Stimulated activated CD8-positive, alpha-beta memory T cell treated with anti-CD3 and anti-CD28 coated beads, Interleukin-12 subunit alpha, Interleukin-12 subunit beta, amount 100 ng/mL, for 4 hours (primary cell): ENCODE data around the gene MYOZ1.
"Not testable (repeated sequence)": the region's sequence is repeated elsewhere in the genome, so short reads cannot be mapped to it uniquely, and the experiment has no call there.

ENCODE experiments used
- DNase-seq: peaks from one replicate; pipeline ENCODE4 v3.0.0-alpha.2; 2020; ENCODE audit warnings: low read depth

The MYOZ1 gene, protein sequence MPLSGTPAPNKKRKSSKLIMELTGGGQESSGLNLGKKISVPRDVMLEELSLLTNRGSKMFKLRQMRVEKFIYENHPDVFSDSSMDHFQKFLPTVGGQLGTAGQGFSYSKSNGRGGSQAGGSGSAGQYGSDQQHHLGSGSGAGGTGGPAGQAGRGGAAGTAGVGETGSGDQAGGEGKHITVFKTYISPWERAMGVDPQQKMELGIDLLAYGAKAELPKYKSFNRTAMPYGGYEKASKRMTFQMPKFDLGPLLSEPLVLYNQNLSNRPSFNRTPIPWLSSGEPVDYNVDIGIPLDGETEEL

DNA sequence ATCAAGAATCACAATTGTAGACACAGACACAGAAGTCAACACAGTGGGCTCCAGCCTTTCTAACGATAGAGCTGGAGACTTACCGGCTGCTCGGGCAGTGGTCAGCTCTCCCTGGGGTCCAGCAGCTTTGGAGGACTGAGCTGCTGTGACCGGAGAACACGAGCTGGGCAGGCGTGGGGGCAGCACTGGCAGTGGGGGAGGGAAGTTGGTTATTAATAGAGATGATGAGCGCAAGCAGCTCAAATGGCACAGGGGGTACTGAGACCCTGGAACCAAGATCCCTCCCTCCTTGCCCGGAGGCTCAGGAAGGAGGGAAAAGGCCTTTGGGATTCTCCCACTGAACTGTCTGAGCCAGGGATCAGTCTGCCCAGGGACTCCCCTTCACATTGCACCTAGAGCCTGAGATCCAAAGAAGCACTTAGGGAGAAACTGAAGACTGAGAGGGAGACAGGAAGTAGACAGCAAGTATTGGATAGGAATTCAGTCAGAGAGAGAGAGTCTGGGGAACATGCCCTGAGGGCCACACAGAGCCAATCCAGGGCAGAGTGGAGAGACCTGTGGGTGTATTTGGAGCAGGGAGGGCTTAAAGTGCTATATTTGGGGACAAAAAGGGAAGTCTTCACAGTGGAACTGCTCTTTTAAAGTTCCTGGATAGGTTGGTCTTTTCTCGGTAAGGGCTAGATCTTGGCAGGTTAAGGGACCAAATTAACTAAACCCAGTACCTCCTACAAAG lies at the start of gene MYOZ1:
TSS of gene MYOZ1 (minus strand) at position 147 of the 733 bp plus-strand sequence. CDS start 1,457 bp downstream, outside the sequence.
- DNase-seq = no peak

DNA sequence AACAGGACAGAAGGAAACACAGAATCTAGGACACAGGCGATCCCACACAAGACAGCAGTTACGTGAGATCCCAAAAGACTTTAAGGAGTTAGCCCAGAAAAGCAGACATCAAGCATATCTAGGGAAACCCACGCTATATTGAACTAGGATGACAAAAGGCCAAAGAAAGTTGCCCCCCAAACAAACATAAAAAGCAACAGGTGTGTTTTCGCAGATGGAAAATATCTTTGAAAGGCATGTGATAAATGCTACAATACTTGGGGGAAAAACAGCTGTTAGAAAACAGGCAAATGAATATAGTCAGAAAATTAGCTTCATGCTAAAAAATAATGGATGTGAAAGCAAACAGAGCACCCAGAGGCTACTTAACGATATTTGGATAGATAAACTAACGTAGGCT lies 49.5 kb upstream of the MYOZ1 start:
- DNase-seq = not testable (repeated sequence)

DNA sequence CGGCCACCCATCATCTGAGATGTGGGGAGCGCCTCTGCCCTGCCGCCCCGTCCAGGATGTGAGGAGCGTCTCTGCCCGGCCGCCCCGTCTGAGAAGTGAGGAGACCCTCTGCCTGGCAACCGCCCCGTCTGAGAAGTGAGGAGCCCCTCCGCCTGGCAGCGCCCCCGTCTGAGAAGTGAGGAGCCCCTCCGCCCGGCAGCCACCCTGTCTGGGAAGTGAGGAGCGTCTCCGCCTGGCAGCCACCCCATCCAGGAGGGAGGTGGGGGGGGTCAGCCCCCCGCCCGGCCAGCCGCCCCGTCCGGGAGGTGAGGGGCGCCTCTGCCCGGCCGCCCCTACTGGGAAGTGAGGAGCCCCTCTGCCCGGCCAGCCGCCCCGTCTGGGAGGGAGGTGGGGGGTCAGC lies 48.3 kb upstream of the MYOZ1 start:
- not testable (repeated sequence) for DNase-seq

DNA sequence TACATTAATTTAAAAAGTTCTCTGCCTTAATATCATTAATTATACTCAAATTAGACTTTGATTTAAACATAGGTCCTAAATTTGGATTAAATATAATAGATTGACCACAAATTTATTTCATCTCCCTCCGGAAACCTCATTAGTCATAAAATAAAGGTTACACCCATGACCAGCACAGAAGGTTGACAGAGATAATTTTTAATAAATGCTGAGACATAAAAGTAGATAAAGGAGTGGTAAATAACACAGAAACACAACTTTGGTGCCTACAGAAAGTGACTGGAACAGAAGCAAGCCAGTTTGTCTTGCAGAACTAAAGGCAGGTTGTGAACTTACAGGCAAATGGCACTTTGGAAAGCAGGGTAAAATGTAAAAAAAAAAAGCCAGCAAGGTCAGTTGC lies 46.4 kb upstream of the MYOZ1 start:
- DNase-seq = not testable (repeated sequence)

DNA sequence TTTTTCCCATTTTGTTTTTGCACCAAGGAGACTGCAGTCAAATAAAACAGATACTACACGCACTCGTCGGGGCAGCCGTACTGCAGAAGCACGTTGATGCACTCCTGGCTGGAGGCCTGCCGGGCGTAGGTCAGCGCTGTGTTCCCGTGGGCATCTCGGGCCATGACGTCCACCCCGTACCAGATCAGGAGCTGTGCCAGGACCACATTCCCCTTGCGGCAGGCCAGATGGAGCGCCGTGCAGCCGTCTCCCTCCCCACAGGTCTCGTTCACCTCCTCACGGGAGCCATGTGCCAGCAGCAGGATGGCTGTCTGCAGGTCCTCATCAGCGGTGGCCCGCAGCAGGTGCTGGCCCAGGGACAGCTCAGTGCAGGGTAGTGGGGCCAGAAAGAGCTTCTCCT lies 33.3 kb upstream of the MYOZ1 start:
- DNase-seq = not testable (repeated sequence)

DNA sequence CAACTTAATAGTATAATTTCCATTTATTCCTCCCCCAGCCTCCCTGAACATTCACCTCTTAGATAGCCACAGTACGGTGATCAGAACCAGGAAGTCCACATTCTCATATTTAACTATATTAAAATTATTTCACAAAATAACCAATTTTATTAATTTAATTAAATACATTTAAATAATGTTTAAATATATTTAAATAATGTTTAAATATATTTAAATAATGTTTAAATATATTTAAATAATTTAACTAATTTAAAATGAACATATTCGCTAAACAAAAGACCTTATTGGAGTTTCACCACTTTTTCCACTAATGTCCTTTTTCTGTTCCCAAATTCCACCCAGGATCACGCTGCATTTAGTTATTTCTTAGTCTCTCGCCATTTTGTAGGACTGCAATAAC lies 27.1 kb upstream of the MYOZ1 start:
- not testable (repeated sequence) for DNase-seq

DNA sequence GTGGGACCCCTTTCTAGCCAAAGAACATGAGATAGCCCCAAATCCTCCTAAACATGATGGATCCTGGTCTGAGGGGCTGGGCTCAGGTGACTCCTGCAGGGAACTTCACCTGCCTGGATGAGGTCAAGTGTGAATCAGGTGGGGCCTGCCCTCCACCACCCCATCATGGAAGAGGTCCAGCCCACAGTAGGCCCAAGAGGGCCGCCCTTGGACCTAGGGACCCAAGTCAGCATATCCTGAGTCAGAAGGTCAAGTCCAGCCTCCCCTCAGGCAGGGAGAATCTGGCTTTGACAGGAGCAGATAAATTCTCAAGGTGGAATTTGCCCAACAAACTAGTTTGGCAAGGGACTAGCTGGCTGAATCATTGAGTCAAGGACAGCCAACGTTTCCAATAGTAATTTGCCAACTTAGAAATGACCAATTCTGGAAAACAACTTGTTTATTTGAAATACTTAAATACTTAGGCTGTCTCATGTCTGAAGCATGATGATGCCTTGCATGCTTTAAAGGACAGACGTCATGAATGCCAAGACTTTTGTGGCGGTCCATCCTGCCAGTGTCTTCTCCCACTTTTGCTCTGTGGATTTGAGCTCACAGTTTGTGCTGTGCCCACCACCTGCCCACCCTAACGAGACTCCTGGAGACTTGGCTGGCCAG lies 25.0 kb upstream of the MYOZ1 start:
- not testable (repeated sequence) for DNase-seq

DNA sequence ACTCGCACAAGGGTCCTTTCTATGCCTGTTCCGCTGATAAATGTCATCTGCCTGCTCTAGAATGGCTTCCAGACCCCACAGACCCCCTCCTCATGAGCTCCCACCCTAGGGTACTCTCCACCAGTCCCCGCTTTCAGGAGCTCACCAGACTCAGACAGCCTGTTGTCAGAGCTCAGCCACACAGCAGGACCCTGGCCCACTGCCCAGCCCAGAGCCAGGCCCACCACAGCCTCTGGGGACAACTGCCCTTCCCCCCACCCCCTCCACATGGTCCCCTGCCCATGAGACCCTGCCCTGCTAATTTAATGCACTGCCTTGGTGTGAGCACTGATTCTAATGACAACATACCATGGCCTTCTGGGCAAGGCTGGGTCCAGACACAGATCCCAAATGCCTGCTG lies 24.3 kb upstream of the MYOZ1 start:
- not testable (repeated sequence) for DNase-seq

DNA sequence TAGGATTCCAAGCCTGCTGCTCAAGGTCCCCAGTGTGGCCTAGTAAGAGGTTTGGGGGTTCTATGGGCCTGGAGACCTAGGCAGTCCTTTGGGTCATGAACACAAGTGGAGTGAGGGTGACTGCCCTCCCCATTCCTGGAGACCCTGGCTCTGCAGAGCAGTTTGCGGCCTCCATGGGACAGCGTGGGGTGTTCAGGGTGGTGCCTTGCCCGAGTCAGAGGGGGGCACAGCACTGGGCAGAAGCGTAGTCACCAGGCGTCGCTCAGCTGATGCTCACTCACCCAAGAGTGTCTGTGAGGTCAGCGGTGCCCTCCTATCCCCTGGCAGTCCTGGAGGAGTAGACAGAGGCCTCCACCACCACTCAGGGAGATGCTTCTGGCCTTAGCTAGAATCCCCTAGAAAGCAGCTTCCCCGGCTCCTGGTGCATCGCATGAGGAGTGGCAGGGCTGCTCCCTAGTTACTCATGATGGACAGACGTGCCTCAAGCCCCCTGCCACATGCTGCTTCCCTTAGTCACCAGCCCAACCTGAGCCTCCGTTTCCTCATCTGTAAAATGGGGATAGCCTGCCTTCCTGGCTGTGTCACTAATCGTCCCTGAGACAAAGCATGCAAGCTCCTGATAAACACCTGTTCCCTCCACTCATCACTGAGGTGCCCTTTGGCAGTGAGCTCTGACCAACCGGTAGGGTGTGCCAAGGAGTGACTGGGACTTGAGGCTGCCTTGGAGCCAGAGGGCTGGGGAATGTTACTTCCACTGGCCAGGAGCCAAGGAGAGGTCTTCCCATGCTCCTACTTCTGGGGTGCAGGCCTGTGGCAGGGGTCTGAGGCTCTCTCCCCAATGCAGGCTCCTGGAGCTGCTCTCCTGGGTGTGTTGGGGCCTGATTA lies 23.1 kb upstream of the MYOZ1 start:
- not testable (repeated sequence) for DNase-seq

DNA sequence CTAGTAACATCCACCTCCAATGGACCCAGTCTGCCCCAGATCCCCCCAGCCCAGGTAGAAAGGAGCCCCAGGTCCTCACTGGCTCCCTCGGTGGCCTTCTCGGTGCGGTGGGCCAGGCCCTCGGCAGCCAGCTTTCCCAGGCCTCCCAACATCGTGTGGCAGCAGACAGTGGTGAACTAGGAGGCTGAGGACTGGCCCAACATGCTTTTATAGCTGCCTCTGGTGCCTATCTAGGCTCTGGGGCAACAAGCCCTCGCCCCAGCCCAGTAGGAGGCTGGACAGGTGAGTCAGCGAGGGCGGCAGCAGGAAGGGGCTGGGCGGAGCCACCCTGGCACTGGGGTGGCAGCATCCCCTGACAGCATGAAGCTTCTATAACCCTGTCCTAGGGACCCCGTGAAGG lies 22.3 kb upstream of the MYOZ1 start:
- not testable (repeated sequence) for DNase-seq

DNA sequence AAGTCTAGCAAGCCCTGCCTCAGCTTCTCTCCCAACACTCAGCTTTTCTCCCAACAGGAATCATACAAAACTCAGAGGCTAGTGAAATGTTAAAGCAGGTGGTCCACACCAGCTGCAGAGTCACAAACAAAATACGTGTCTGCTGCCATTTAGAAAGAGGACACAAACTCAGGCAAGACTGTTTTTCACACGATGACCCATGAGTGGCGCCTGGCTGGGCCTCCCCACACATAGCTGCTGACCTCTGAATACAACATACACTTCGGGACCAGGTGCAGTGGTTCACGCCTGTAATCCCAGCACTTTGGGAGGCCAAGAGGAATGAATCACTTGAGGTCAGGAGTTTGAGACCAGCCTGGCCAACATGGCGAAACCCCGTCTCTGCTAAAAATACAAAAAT lies 21.4 kb upstream of the MYOZ1 start:
- DNase-seq = not testable (repeated sequence)

DNA sequence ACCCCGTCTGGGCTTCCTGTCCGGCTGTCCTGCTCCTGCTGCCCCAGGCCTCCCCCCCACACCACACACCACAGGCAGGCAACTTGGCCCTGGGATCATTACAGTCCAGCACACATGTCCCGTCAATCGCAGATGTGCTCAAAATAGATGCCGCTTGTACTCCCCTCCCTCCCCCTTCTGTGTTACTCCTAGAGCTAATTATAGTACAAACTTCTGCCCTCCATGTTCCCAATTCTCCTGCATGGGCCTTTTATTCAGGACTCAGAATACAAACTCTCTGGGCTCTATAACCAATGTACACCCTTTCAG lies 14.7 kb upstream of the MYOZ1 start, which contains the start of gene SYNPO2L:
TSS of gene SYNPO2L (minus strand) at position 40 of the 309 bp plus-strand sequence. CDS start 107 bp downstream, outside the sequence.
- DNase-seq = no peak

DNA sequence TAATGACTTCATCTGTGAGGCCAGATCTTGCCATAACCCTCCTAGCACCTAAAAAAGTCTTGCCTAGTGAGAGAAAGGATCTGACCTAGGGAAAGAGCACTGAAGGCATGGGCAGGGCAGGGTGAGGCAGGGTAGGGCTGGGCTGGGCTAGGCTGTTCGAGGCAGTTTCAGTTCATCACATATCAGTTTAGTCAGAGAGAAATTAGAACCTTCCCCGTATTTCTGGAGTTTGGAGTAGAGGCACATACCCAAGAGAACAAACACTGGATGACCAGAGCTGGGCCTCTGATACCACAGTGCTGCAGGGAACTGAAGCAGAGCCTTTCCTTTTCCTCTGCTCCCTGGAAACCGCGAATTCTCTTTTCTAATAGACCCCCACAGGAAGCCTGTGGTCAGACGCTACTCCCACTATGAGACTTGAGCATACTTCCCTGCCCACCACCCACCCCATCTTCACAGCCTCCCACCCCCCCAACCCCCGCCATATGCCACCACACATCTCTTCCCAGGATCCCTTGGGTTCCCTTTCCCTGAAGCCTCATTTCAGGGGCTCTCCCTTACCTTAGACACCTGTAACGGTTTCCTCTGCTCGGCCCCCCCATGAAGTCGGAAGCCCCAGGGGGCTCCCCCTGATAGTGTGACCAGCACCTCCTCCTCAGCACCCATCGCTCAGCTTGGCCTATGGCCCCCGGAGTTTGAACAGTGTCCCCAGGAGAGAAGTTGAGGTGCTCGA lies 14.1 kb upstream of the MYOZ1 start:
- DNase-seq = no peak

DNA sequence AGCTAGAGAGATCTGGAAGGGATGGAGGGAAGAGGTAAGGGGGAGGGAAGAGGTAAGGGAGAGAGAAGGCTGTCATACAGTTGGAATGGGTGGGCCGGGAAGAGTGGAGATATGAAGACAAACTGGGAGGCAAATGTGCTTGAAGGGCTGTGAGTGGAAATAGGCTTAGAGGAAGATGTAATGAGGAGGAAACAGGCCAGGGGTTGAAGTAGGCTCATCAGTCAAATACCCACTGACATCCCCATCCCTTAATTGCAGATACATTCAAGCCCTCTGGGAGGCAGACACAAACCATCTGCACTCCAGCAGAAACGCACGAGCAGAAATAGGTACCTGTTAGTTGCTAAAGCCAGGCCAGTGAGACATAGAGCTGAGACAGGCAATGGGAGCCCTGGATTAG lies 12.4 kb upstream of the MYOZ1 start:
- DNase-seq = no peak

DNA sequence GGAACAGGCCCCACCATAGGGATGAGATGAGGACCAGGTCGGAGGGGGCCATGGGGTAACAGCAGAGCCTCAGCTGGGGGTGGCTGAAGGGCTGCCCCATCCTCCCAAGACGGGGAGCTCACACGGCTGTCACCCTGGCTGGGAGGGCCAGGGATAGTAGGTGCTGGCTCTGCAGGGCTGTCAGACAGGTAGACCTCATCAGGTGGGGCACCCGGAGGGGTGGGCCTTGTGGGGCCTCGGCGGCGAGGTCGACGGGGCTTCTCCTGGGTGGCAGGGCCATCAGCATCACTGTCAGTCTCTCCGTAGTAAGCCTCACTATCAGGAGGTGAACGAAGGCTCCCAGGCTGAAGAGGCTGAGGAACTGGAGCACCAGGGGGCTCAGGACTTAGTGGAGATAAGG lies 11.9 kb upstream of the MYOZ1 start:
- no peak for DNase-seq

DNA sequence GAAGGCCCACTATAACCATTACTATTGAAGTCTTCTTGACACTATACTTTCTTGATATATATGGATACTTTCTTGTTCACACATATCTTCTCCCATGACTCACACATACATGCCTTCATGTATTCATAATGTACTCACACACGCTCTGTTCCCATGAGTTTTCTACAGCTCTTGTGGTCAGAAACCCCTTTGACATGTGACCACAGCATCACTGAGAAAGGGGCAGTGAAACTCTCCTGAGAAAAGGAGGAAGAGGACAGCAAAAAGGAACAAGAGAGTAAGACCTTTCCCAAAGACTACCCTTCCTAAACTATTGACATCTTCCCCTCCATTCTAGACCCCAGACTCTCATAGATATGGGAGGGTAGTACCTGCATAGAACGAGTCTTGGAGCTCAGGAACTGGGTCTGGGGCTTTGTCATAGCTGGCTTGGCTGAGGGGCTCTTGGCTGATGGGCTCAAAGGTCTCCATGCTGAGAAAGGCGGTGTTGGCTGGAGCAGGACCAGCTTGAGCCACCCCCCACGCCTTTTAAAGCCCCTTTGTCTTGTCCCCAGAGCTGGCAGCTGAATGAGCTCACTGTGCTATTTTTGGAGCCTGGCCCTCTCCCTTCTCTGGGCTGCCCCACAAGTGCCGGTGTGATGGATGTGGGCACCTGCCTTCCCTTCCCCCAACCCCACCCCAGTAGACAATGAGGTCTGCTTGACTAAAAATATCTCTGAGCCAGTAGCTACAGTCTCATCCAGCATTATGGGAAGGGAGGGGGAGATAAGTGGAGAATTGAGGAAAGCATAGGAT lies 9.5 kb upstream of the MYOZ1 start:
- no peak for DNase-seq

DNA sequence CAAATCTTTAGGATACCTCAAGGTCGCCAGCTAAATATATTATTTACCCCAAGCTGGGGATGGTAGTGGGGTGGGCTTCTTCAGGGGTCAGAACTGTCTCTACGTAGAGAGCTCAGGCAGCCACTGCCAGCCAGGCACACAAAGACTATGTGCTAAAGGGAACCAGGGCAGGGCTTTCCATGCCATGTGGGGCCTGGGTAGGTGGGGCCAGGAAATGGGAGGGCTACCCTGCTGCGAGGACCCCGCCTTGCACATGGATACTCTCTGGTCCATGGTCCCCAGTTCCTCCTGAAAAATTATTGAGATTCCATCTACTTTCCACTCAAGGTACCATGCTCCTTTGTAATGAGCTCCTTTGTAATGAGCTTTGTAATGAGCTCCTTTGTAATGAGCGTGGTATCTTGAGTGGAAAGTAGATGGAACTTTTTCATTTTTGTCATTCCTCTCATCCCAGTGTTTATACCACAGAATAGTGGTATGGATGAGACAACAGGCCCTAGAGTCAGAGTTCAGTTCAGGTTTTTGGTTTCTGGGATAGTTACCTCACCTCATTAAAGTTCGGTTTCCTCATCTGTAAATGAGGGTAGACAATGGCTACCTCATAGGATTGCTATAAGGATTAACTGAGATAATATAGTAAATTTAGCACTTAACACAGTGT lies 8.7 kb upstream of the MYOZ1 start:
- no peak for DNase-seq

DNA sequence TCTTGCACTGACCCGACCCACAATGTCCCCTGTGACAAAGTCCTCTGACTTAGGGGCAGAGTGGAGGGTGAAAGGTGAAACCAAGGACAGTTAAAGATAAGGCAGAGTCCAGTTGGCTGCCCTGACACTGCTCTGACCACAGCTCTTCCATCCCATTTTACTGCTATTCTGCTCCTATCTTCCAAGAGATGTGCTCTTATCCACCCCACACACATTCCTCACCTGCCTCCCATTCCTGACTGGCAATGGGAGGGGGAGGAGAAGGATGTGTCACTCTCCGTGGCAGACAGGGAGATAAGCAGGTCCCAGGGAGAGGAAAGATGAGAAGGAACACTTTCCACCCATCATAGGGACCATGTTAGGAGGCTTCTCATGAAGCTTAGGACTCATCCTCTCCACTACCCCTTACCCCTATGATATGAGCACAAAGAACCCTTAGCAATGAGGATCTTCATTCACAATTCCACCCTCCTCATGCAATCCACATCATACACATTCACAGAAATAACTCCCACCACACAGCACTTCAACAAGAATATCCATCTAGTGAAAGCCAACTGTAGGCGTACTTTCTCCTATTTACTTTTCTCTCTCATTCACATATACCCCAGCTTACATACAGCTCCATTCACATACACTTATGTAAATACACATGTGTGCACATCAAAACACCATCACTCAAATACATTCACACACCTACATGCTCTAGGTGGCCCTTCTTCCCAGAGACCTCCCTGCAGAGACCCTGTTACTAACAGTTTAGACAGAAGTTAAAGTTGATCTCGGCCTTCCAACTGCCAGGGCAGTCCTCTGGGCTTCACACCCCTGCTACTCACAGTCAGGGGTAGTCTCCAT lies 7.9 kb upstream of the MYOZ1 start:
- DNase-seq = no peak
